ENCODE data around the gene GGPS1.
"Not testable (repeated sequence)": the region's sequence is repeated elsewhere in the genome, so short reads cannot be mapped to it uniquely, and the experiment has no call there.

GRCh38 chr1:235378134-235378735 lies 49.9 kb downstream of the GGPS1 start:
- TF ChIP-seq POLR2A (IDR thresholded peaks at IDR 0.05; ENCODE audit: control extremely low read depth in 1 of 2, low read depth in 2 of 2, low read length in 2 of 2); BRCA1 (IDR thresholded peaks at IDR 0.05; ENCODE audit: low read depth, low read length); CREB1 (IDR thresholded peaks at IDR 0.05); CTCF (IDR thresholded peaks at IDR 0.05; ENCODE audit: control extremely low read depth in 1 of 3, insufficient read depth in 1 of 3, low read depth in 1 of 3, low read length in 3 of 3); KDM5A (IDR thresholded peaks at IDR 0.05; ENCODE audit: low read length); RFX5 (IDR thresholded peaks at IDR 0.05; ENCODE audit: borderline replicate concordance, low read depth, low read length); POLR2AphosphoS5 (IDR thresholded peaks at IDR 0.05; ENCODE audit: low read depth, low read length): not testable (repeated sequence)

Data from H1 (cell line).